Liver (tissue), 9 donors: ENCODE data around the gene KRTAP10-7. TPM values are rescaled to one million over a fixed set of nuclear protein-coding genes. Genes with fewer than 3 reads are reported as not detected.

Experiments
- DNase-seq: peaks from one replicate; pipeline ENCODE4 v3.0.0-alpha.2; 2017; ENCODE audit warnings: low spot score
- H3K27ac ChIP-seq, 2 donors: one replicate each; pipeline ENCODE4 v1.7.0; 2013; ENCODE audit warnings: inconsistent platforms in 2 of 2, low read length in 2 of 2, control low read depth in 1 of 2, low read depth in 1 of 2, mild to moderate bottlenecking in 1 of 2
- H3K27me3 ChIP-seq, 4 donors: one replicate each; pipeline versions ENCODE4 v1.6.1 to v1.7.0; 2013; ENCODE audit warnings: low read length in 3 of 4, inconsistent platforms in 1 of 4, mild to moderate bottlenecking in 1 of 4, moderate library complexity in 1 of 4; ENCODE audit not compliant: control insufficient read depth in 4 of 4, insufficient read depth in 4 of 4
- H3K36me3 ChIP-seq, 4 donors: one replicate each; pipeline versions ENCODE4 v1.6.1 to v1.7.0; 2013; ENCODE audit warnings: low read length in 3 of 4, mild to moderate bottlenecking in 3 of 4, low read depth in 1 of 4, moderate library complexity in 1 of 4; ENCODE audit not compliant: control insufficient read depth in 4 of 4, insufficient read depth in 3 of 4
- H3K4me1 ChIP-seq, 4 donors: one replicate each; pipeline versions ENCODE4 v1.6.1 to v1.7.0; 2013; ENCODE audit warnings: low read length in 3 of 4, mild to moderate bottlenecking in 3 of 4, moderate library complexity in 1 of 4; ENCODE audit not compliant: control insufficient read depth in 4 of 4, insufficient read depth in 4 of 4
- H3K4me3 ChIP-seq, 3 donors: one replicate each; pipeline versions ENCODE4 v1.6.1 to v1.7.0; 2013; ENCODE audit warnings: low read length in 3 of 3, control low read depth in 1 of 3, low read depth in 1 of 3, mild to moderate bottlenecking in 1 of 3
- H3K9ac ChIP-seq, 2 donors: one replicate each; pipeline ENCODE4 v1.7.0; 2013; ENCODE audit warnings: low read length in 2 of 2, mild to moderate bottlenecking in 2 of 2, moderate library complexity in 2 of 2, control low read depth in 1 of 2, low read depth in 1 of 2
- H3K9me3 ChIP-seq, 4 donors: one replicate each; pipeline versions ENCODE4 v1.6.1 to v1.7.0; 2013; ENCODE audit warnings: low read length in 3 of 4; ENCODE audit not compliant: control insufficient read depth in 4 of 4
- EGR1 ChIP-seq, 2 donors: IDR thresholded peaks; 2 replicates each; pipeline ENCODE4 v1.6.1; 2016 to 2018; ENCODE audit warnings: antibody characterized with exemption in 2 of 2, low read depth in 2 of 2
- FOXA1 ChIP-seq: IDR thresholded peaks from 2 replicates; pipeline ENCODE4 v1.6.1; 2016; ENCODE audit warnings: antibody characterized with exemption
- GABPA ChIP-seq, 2 donors: IDR thresholded peaks in 1 of 2; conservative IDR thresholded peaks in 1 of 2; 2 replicates each; pipeline ENCODE4 v1.6.1; 2016; ENCODE audit warnings: antibody characterized with exemption in 2 of 2, mild to moderate bottlenecking in 1 of 2, moderate library complexity in 1 of 2
- HNF4A ChIP-seq, 2 donors: conservative IDR thresholded peaks; 2 replicates each; pipeline ENCODE4 v1.6.1; 2016; ENCODE audit warnings: antibody characterized with exemption in 2 of 2, mild to moderate bottlenecking in 2 of 2
- HNF4G ChIP-seq: IDR thresholded peaks from 2 replicates; pipeline ENCODE4 v1.6.1; 2016; ENCODE audit warnings: antibody characterized with exemption
- JUND ChIP-seq, 2 donors: IDR thresholded peaks; 2 replicates each; pipeline ENCODE4 v1.6.1; 2016; ENCODE audit warnings: antibody characterized with exemption in 2 of 2
- NR2F2 ChIP-seq: IDR thresholded peaks from 2 replicates; pipeline ENCODE4 v1.6.1; 2016; ENCODE audit warnings: antibody characterized with exemption
- RAD21 ChIP-seq, 2 donors: IDR thresholded peaks; 2 replicates each; pipeline ENCODE4 v1.6.1; 2016; ENCODE audit warnings: antibody characterized with exemption in 2 of 2, mild to moderate bottlenecking in 2 of 2
- RXRA ChIP-seq, 2 donors: IDR thresholded peaks; 2 replicates each; pipeline ENCODE4 v1.6.1; 2017 to 2018; ENCODE audit warnings: antibody characterized with exemption in 2 of 2, mild to moderate bottlenecking in 1 of 2
- SP1 ChIP-seq: IDR thresholded peaks from 2 replicates; pipeline ENCODE4 v1.6.1; 2018; ENCODE audit warnings: antibody characterized with exemption, mild to moderate bottlenecking
- TAF1 ChIP-seq: conservative IDR thresholded peaks from 2 replicates; pipeline ENCODE4 v1.6.1; 2016; ENCODE audit warnings: antibody characterized with exemption, mild to moderate bottlenecking
- YY1 ChIP-seq: IDR thresholded peaks from 2 replicates; pipeline ENCODE4 v1.6.1; 2016; ENCODE audit warnings: antibody characterized with exemption, mild to moderate bottlenecking
- WGBS: extraction: QIAGEN DNeasy Blood & Tissue Kit; methylation state at CpG from one replicate; pipeline ENCODE4 v1.1.7; 2013; 5-methylcytosine and 5-hydroxymethylcytosine counted together
- polyA plus RNA-seq, 2 donors: library from polyadenylated mRNA; stranded (reverse) in 1 of 2; unstranded in 1 of 2; fragments of 200-250 nt in 1 of 2; fragments of >200 nt in 1 of 2; fragmentation: Nextera tagmentation in 1 of 2; extraction: Ambion mirVana in 1 of 2; gene quantifications; one replicate each; pipeline versions ENCODE4 v1.2.1 to v1.2.3, GENCODE V29; 2013 to 2015
- total RNA-seq, 2 donors: library from RNA; depleted of rRNA; stranded (reverse); fragments of >200 nt; gene quantifications; one replicate each; pipeline ENCODE4 v1.2.3, GENCODE V29; 2014
- TF ChIP-seq, protein P1 (sequence below): fragments of 150-350 bp; IDR thresholded peaks from 2 replicates; pipeline ENCODE4 v1.5.1; 2017; ENCODE audit warnings: improper control_type of control experiment, low read depth, low read length; ENCODE audit not compliant: missing input control
- TF ChIP-seq, protein P2 (sequence below): IDR thresholded peaks from 2 replicates; pipeline ENCODE4 v1.6.1; 2016; ENCODE audit warnings: antibody characterized with exemption, mild to moderate bottlenecking
- TF ChIP-seq, protein P3 (sequence below): IDR thresholded peaks from 2 replicates; pipeline ENCODE4 v1.6.1; 2016; ENCODE audit warnings: antibody characterized with exemption
- TF ChIP-seq, protein P4 (sequence below): IDR thresholded peaks from 2 replicates; pipeline ENCODE4 v1.6.1; 2016; ENCODE audit warnings: antibody characterized with exemption
- TF ChIP-seq, protein P5 (sequence below): IDR thresholded peaks from 2 replicates; pipeline ENCODE4 v1.6.1; 2016; ENCODE audit warnings: antibody characterized with exemption
- donor health status: healthy.
- donor health status: healthy.
- donor health status: healthy.
- donor health status: healthy.
- donor health status: healthy.

The KRTAP10-7 gene
- total and polyA plus RNA-seq, 4 donors: not detected

DNA sequence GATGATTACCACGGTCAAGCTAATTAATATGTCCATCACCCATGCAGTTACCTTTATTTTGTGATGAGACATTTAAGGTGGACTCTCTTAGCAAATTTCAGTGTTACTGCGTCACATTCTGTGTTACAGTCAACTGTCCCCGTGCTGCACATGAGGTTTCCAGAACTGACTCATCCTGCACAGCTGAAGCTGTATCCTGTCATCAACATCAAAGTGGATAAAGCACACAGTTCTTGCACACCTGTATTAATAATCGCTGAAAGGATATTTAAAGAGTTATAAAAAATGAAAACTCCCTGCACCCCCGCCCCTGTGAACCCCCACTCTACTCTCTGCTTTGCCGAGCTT lies 16.6 kb upstream of the KRTAP10-7 start:
- Histone ChIP-seq H3K9ac (no peak overlapping the region), H3K4me3 (no peak overlapping the region), H3K36me3 (no peaks in the 10 kb centered on the region), H3K4me1 (peaks cover 0 to 6% (median 0%) of the 10 kb centered on the region in 4 donors), H3K27me3 (no peaks in the 10 kb centered on the region), H3K9me3 (peaks cover 0 to 9% (median under 1%) of the 10 kb centered on the region in 4 donors), H3K27ac (no peak overlapping the region)
- 81% methylated on average over 6 of the region's 6 CpGs for WGBS
- no peak for DNase-seq
- TF ChIP-seq RAD21 (IDR thresholded peaks at IDR 0.05) (no peak), RXRA (IDR thresholded peaks at IDR 0.05) (no peak), HNF4A (conservative IDR thresholded peaks at IDR 0.05) (no peak), JUND (IDR thresholded peaks at IDR 0.05) (no peak), GABPA (IDR thresholded peaks at IDR 0.05 in 1 of 2, conservative IDR thresholded peaks at IDR 0.05 in 1 of 2) (no peak), HNF4G (no peak), EGR1 (IDR thresholded peaks at IDR 0.05; ENCODE audit: low read depth in 2 of 2) (no peak), TAF1 (no peak), SP1 (no peak), NR2F2 (no peak), FOXA1 (no peak), YY1 (no peak)
- TF ChIP-seq, protein P1, sequence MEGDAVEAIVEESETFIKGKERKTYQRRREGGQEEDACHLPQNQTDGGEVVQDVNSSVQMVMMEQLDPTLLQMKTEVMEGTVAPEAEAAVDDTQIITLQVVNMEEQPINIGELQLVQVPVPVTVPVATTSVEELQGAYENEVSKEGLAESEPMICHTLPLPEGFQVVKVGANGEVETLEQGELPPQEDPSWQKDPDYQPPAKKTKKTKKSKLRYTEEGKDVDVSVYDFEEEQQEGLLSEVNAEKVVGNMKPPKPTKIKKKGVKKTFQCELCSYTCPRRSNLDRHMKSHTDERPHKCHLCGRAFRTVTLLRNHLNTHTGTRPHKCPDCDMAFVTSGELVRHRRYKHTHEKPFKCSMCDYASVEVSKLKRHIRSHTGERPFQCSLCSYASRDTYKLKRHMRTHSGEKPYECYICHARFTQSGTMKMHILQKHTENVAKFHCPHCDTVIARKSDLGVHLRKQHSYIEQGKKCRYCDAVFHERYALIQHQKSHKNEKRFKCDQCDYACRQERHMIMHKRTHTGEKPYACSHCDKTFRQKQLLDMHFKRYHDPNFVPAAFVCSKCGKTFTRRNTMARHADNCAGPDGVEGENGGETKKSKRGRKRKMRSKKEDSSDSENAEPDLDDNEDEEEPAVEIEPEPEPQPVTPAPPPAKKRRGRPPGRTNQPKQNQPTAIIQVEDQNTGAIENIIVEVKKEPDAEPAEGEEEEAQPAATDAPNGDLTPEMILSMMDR: no peak
- TF ChIP-seq, protein P2, sequence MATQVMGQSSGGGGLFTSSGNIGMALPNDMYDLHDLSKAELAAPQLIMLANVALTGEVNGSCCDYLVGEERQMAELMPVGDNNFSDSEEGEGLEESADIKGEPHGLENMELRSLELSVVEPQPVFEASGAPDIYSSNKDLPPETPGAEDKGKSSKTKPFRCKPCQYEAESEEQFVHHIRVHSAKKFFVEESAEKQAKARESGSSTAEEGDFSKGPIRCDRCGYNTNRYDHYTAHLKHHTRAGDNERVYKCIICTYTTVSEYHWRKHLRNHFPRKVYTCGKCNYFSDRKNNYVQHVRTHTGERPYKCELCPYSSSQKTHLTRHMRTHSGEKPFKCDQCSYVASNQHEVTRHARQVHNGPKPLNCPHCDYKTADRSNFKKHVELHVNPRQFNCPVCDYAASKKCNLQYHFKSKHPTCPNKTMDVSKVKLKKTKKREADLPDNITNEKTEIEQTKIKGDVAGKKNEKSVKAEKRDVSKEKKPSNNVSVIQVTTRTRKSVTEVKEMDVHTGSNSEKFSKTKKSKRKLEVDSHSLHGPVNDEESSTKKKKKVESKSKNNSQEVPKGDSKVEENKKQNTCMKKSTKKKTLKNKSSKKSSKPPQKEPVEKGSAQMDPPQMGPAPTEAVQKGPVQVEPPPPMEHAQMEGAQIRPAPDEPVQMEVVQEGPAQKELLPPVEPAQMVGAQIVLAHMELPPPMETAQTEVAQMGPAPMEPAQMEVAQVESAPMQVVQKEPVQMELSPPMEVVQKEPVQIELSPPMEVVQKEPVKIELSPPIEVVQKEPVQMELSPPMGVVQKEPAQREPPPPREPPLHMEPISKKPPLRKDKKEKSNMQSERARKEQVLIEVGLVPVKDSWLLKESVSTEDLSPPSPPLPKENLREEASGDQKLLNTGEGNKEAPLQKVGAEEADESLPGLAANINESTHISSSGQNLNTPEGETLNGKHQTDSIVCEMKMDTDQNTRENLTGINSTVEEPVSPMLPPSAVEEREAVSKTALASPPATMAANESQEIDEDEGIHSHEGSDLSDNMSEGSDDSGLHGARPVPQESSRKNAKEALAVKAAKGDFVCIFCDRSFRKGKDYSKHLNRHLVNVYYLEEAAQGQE: no peak
- TF ChIP-seq, protein P3, sequence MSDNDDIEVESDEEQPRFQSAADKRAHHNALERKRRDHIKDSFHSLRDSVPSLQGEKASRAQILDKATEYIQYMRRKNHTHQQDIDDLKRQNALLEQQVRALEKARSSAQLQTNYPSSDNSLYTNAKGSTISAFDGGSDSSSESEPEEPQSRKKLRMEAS: no peak
- TF ChIP-seq, protein P4, sequence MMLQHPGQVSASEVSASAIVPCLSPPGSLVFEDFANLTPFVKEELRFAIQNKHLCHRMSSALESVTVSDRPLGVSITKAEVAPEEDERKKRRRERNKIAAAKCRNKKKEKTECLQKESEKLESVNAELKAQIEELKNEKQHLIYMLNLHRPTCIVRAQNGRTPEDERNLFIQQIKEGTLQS: no peak

DNA sequence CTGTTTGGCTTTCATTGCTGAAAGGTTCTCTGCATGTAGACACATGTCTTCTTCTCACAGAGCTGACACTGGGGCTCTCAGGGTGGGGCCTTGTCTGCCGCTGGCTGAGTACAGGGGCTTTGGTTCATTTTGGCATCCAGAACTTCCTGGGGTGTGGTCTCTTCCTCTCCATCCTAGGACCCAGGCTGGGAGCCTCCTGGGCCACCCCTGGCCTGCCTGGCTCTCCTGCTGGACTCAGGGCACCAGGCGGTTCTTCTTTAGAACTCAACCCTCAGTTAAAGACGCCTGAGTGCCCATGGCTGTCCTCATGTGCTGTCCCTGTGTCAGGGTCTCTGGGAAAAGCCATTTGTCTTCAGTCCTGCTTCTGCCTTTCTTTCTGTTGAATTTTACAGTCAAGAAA lies 14.5 kb upstream of the KRTAP10-7 start:
- 87% methylated on average over 3 of the region's 3 CpGs for WGBS
- no peak overlapping the region for H3K4me3 ChIP-seq

More for the DNA sequence above, 14.5 kb upstream of the KRTAP10-7 start:
- no peaks in the 10 kb centered on the region for H3K36me3 ChIP-seq
- no peak for TF ChIP-seq GABPA (IDR thresholded peaks at IDR 0.05 in 1 of 2, conservative IDR thresholded peaks at IDR 0.05 in 1 of 2)
- no peak for TF ChIP-seq TAF1
- no peak for TF ChIP-seq NR2F2
- no peak for TF ChIP-seq YY1
- TF ChIP-seq, protein P5, sequence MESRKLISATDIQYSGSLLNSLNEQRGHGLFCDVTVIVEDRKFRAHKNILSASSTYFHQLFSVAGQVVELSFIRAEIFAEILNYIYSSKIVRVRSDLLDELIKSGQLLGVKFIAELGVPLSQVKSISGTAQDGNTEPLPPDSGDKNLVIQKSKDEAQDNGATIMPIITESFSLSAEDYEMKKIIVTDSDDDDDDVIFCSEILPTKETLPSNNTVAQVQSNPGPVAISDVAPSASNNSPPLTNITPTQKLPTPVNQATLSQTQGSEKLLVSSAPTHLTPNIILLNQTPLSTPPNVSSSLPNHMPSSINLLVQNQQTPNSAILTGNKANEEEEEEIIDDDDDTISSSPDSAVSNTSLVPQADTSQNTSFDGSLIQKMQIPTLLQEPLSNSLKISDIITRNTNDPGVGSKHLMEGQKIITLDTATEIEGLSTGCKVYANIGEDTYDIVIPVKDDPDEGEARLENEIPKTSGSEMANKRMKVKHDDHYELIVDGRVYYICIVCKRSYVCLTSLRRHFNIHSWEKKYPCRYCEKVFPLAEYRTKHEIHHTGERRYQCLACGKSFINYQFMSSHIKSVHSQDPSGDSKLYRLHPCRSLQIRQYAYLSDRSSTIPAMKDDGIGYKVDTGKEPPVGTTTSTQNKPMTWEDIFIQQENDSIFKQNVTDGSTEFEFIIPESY: no peak
- TF ChIP-seq, protein P4: no peak
- no peak for TF ChIP-seq RAD21 (IDR thresholded peaks at IDR 0.05)
- TF ChIP-seq SP1: no peak
- TF ChIP-seq FOXA1: no peak
- no peak for TF ChIP-seq HNF4G
- TF ChIP-seq, protein P2: no peak
- no peak for TF ChIP-seq HNF4A (conservative IDR thresholded peaks at IDR 0.05)
- no peak for TF ChIP-seq EGR1 (IDR thresholded peaks at IDR 0.05; ENCODE audit: low read depth in 2 of 2)
- H3K4me1 ChIP-seq: no peaks in the 10 kb centered on the region
- DNase-seq: no peak
- H3K9ac ChIP-seq: no peak overlapping the region
- H3K27me3 ChIP-seq: no peaks in the 10 kb centered on the region
- H3K27ac ChIP-seq: no peak overlapping the region
- H3K9me3 ChIP-seq: peaks cover 0 to 9% (median under 1%) of the 10 kb centered on the region in 4 donors
